Measurements from ENCODE around the gene ZRANB3.

Gene ZRANB3

GRCh38 chr2:135174049-135174809 is 356.8 kb downstream of the ZRANB3 start:
- no peak for DNase-seq

DNA sequence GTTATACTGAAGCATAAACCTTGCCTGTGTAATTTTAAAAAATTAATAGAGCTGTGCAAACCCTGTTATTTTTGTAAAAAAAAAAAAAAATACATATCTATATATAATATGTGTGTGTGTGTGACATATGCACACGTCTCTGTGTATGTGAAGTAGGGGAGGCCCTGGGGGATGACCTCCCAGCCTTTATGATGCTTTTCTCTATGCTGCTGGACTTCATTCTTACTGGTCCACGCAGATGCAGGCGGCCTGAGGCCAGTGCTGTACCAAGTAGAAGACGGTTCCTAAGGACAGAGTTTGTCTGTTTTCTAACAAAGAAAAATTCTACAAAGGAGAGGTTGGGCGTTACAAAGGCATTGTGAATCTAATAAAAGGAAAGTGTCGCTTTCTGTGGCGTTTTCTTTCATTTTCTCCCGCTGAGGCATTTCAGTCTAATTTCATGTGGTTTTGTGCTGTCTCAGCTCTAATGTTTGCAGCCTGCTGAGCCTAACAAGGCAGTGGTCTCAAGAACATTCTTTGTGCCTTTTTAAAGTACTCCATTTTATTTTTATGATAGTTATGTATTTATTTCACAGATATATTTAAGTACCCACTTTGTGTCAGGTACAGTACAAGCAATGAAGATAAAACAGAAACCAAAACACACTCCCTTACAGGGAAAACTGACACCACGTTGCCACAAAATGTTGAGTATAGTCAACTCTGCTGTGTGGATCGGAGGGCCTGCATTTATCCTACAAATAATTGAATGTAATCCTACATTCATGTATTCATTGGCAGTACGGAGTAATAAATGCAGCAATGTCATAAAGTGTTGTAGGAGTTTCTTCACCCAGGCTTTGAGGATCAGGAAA is 360.9 kb downstream of the ZRANB3 start:
- DNase-seq, result no peak

DNA sequence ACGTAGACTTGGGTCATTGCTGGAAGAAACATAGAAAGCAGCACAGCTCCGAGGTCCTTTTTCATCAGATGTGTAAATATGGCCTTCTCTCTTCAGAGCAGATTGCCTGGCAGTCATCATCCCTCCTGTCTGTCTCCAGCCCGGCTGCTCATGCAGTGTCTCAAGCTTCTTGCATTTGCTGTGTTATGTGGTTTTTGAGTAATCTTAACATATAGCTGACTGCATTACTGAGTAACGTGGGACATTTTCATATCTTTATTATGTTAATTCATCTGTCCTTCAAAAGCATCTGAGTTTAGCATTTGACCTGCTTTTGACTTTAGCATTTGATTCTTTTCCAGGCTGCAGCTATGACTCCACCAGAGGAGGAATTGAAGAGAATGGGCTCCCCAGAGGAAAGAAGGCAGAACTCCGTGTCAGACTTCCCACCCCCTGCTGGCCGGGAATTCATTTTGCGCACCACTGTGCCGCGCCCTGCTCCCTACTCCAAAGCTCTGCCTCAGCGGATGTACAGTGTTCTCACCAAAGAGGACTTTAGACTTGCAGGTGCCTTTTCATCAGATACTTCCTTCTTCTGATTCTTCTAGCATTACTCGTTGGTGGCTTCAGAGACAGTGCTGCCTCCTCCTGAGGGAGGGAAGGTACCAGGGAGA is 362.7 kb downstream of the ZRANB3 start:
- no peak for DNase-seq

- no peak for DNase-seq
Measured at GRCh38 chr2:135167273-135167672, 363.7 kb downstream of the ZRANB3 start.

- DNase-seq, result no peak
Measured at GRCh38 chr2:135164431-135164830, 366.6 kb downstream of the ZRANB3 start.

GRCh38 chr2:135163901-135164300 is 367.1 kb downstream of the ZRANB3 start:
- no peak for DNase-seq

GRCh38 chr2:135163306-135163705 is 367.7 kb downstream of the ZRANB3 start:
- no peak for DNase-seq

GRCh38 chr2:135162786-135163185 is 368.2 kb downstream of the ZRANB3 start:
- no peak for DNase-seq

- no peak for DNase-seq
Measured at GRCh38 chr2:135162377-135162776, 368.6 kb downstream of the ZRANB3 start.

DNA sequence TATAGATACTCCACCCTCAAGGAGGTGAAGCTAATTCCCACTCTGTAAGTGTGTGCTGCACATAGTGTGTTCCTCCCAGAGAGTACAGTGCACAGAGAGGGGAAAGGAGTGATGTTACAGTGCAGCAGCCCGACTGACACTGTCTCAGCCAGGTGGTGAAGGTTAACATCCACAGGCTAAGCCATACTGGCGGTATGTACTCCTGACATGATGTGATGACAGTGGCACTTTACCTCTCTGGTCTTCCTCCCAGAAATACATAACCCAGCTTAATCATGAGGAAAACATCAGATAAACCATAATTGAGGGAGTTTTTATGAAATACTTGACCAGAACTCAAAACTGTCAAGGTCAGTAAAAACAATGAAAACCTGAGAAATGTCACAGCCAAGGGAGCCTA is 371.8 kb downstream of the ZRANB3 start:
- no peak for DNase-seq

- DNase-seq, result no peak
Measured at GRCh38 chr2:135157856-135158255, 373.2 kb downstream of the ZRANB3 start.

GRCh38 chr2:135154962-135155361 is 376.1 kb downstream of the ZRANB3 start:
- DNase-seq, result no peak

DNA sequence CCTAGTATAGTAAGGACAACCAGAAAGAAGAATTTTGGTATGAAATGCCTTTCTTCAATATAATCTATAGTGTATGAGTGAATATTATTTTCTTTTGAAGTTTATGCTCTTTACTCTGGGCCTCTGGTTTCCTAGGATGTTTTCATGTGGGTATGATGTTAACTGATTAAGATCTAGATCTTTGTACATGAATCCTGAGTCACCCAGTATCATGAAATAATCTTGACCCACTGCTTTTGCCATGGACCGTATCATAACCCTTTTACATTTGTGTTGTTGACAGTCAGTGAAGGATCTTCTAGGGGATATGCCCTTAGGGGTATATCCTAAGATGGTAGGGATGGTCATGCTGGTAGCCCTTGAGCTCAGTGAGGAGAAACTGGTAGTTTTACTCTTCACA is 378.7 kb downstream of the ZRANB3 start:
- DNase-seq, result no peak

DNA sequence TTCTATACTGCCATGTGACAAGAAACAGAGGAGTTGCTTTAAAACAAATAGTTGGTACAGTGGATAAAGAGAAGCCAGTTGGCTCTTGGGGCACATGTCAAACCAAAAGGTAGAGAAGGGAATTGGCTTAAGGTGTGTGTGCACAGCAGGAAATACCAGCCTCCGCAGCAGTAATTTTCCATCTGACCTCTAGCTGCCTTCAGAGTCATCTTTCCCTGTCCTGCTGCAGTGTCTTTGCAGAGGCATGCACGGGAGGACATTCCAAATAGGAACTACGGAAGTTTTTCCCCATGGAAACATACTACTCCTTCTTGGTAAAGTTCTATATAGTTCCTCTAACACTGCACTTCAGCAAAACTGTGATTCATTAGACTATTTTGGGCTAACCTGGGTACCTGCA is 379.4 kb downstream of the ZRANB3 start:
- DNase-seq, result no peak

- DNase-seq, result no peak
Measured at GRCh38 chr2:135150725-135151124, 380.3 kb downstream of the ZRANB3 start.

DNA sequence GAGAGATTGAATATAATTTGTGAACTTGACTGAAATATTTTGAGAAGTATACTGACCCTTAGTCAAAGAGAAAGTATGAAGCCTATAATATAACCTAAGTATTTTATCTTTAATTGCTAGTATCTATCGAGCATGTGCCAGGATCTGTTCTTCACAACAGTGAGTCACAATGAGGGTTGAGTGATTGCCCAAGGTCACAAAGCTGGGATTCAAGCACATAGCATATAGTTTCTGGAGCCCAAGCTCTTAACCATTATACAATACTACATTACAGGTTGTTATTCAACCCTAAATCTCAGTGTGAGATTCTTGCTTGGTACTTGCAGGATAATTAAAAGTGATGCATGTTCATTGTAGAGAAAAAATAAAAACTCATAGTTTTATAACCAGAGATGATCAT is 381.8 kb downstream of the ZRANB3 start:
- no peak for DNase-seq

DNA sequence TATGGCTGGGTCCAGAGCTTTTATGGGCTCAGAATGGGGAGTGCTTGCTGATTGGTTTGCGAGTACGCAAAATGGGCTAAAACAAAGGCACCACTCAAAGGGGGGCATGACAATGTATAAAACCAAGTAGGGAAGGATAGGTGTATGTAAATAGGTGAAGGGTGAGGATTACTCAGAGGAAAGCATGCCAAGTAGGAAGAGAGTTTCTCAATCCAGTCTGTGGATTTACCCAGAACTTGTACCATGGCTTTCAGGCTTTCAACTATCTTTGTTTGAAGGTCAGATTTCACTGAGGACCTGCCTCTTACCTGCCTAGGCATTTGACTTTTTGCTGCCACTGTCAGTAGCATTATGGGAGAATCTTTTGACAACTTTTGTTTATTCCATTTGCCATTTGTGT is 386.7 kb downstream of the ZRANB3 start:
- DNase-seq, result no peak

- no peak for DNase-seq
Measured at GRCh38 chr2:135142323-135142722, 388.7 kb downstream of the ZRANB3 start.

DNA sequence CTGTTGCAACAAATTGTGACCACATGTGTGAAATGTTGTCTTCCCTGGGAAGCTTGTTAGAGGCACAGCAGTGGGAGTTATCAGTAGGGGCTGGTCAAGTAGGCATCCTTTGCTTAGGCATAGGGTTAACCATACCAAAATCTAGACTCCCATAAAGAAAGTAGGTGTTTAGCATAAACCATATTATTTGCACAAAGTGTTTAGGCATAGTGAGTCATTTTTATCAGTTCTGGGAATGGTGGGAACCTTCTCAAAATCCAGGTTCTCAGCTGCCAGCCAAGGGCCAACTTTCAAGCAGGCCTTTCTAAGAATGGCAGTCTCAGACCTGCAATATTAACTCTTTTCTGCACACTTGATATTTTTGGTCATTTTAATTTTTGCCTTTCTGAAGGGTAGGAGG is 390.4 kb downstream of the ZRANB3 start:
- no peak for DNase-seq

DNA sequence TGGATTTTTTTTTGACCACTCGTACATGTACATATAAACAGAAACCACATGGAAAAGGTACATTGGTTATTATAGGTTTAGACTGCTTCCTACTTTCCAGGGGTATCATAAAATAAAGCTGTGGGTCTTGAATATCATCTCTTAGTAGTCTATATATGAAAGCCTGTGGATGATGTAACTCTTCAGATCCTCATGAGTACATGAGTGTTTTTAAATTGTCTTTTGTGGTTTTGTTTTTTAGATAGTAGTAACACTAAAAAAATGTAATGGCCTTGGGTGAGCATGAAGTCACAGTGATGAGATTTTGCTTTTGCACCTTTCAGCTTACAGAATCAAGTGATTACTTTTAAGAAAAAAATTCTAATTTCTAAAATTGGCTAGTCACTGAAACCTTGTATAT is 398.7 kb downstream of the ZRANB3 start:
- no peak for DNase-seq

DNA sequence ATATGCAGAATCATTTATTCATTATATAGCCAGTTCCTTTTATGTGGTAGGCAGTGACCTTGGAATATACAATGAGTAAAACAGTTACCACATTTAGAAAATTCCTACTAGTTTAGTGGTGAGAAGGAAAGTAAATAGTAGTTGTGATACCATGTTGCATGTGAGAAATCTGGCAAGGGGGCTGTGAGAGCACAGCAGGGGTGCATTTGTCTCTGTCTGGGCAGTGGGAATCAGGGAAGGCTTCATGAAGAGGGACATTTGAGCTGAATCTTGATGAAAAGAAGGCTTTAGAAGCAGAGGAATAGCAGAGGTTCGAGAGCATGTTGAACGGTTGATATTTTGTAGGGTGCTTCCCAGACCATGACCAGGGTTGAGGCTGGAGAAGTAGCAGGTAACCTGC is 400.3 kb downstream of the ZRANB3 start:
- DNase-seq, result no peak

GRCh38 chr2:135125940-135126339 is 405.1 kb downstream of the ZRANB3 start:
- no peak for DNase-seq

All from right kidney (tissue), 1 donor.